Naive B cell (primary cell): ENCODE results near the gene CCDC82. TPM values are rescaled to one million over a fixed set of nuclear protein-coding genes. Genes with fewer than 3 reads are reported as not detected.

Experiments
- ATAC-seq, 2 donors: fragments of 150-1000 bp; cut with Tn5 transposase; 2 replicates each; pipeline ENCODE4 v1.10.0; 2021; ENCODE audit warnings: low read depth in 2 of 2, mild to moderate bottlenecking in 2 of 2, moderate library complexity in 2 of 2
- DNase-seq: peaks from one replicate; pipeline ENCODE4 v3.0.0; 2022
- H3K27ac Mint-ChIP-seq, 6 donors: one replicate each; pipeline ENCODE4 v1.8.0; 2020 to 2022; ENCODE audit warnings: mild to moderate bottlenecking in 6 of 6, mixed read lengths in 6 of 6, moderate library complexity in 5 of 6, inconsistent platforms in 2 of 6
- H3K27me3 Mint-ChIP-seq, 3 donors: one replicate each; pipeline ENCODE4 v1.8.0; 2021 to 2022; ENCODE audit warnings: mixed read lengths in 3 of 3, mild to moderate bottlenecking in 1 of 3
- H3K36me3 Mint-ChIP-seq, 2 donors: one replicate each; pipeline ENCODE4 v1.8.0; 2020 to 2022; ENCODE audit warnings: mixed read lengths in 2 of 2, inconsistent platforms in 1 of 2, mild to moderate bottlenecking in 1 of 2
- H3K4me1 Mint-ChIP-seq, 3 donors: one replicate each; pipeline ENCODE4 v1.8.0; 2020 to 2022; ENCODE audit warnings: mixed read lengths in 3 of 3, inconsistent platforms in 1 of 3, mild to moderate bottlenecking in 1 of 3, moderate library complexity in 1 of 3
- H3K4me3 Mint-ChIP-seq, 8 donors: one replicate each; pipeline ENCODE4 v1.8.0; 2020 to 2022; ENCODE audit warnings: mild to moderate bottlenecking in 8 of 8, mixed read lengths in 8 of 8, moderate library complexity in 8 of 8, inconsistent platforms in 2 of 8
- H3K9me3 Mint-ChIP-seq, 7 donors: one replicate each; pipeline ENCODE4 v1.8.0; 2020 to 2022; ENCODE audit warnings: mixed read lengths in 7 of 7, mild to moderate bottlenecking in 5 of 7, inconsistent platforms in 2 of 7, moderate library complexity in 1 of 7
- polyA plus RNA-seq, 6 donors: library from polyadenylated mRNA; unstranded; fragments of 300-500 nt; fragmentation: Illumina TruSeq; gene quantifications; one replicate each; pipeline ENCODE4 v1.2.3, GENCODE V29; 2021; ENCODE audit warnings: low read depth in 6 of 6

The CCDC82 gene
- polyA plus RNA-seq, 6 donors from 2014 or later = 17.0 to 35.1 (median 25.9) TPM

DNA sequence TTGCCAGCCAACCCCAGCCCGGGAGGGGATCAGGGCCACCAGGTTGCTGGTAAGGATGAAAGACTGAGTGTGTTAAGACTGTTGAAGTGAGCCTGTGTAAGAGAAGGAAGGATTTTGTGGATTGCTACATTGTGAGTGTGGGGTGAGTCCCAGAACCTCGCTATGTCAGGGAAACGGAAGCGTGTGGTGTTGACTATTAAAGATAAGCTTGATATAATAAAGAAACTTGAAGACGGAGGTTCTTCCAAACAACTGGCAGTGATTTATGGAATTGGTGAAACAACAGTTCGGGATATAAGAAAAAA lies 728 bp upstream of the CCDC82 start:
- Mint-ChIP-seq H3K4me1 (peaks cover 15 to 30% (median 25%) of the 10 kb centered on the region in 3 donors), H3K36me3 (peaks cover 0 to 2% of the 10 kb centered on the region in 2 donors), H3K27me3 (no peaks in the 10 kb centered on the region), H3K4me3 (peak overlapping the region; percentile 80 to 97 (median 95)), H3K27ac (peak overlapping the region; percentile 90 to 98 (median 95)), H3K9me3 (peaks cover 0 to 2% (median 0%) of the 10 kb centered on the region in 7 donors)
- ATAC-seq = no peak
- no peak for DNase-seq

DNA sequence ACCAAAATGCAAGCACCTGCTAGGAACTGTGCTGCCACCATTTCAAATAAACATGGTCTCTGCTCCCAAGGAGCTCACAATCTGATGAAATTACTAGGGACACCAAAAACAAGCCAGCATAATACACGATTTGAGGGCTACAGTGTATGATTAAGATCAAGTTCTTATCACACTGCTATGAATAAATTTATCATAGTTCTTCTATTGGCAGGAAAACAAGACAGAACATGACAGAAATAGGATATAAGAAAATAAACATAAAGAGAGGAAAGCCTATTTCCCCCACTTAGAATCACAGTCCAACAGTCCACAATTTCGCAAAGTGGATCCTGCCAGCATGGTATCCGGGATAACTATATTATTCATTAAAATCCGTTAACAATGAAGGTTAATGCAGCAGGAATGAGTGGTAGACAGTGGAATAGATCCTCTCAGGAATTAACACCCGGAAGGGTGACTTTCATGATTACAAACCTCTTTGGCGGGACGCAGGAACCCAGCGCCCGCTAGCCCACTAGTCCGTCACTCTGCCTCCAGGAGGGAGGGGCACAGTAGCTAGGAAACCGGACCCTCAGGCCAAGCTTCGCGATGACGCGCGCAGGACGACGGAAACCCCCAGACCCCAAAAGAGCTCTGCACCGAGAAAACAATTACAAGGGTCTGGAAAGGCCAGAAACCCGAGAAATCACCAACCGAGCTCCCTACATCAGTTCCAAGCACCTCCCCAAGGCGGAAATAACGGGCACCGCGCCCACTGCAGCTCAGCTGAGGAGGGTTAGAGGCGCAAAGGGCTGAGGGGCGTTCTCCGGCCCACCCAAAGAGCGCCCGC lies 607 bp downstream of the CCDC82 start:
- H3K27me3 Mint-ChIP-seq = no peaks in the 10 kb centered on the region
- H3K4me3 Mint-ChIP-seq = peak overlapping the region; percentile 80 to 97 (median 95)
- peak; percentile 62 to 64 for ATAC-seq
- H3K4me1 Mint-ChIP-seq = peaks cover 19 to 32% (median 25%) of the 10 kb centered on the region in 3 donors
- peaks cover 0 to 2% (median 0%) of the 10 kb centered on the region in 7 donors for H3K9me3 Mint-ChIP-seq
- H3K27ac Mint-ChIP-seq = peak overlapping the region; percentile 90 to 98 (median 95)
- no peak for DNase-seq
- peaks cover 4 to 10% of the 10 kb centered on the region in 2 donors for H3K36me3 Mint-ChIP-seq

DNA sequence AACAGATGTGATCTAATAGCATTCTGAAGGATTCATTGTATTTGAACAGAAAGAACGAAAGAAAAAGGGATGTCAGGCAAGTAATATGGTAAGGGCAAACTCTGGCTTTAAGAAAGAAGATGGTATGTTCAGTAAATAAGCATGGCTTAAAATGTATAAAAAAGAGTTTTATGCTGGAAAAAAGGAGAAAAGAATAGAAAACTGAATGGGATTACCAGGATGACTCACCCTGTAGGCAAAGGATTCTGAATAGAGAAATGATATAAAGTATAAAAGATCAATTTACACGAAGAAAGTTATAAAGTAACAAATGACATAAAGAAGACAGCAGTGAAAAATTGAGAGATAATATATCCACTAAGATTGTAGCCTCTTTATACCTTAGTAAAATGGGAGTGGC lies 4.5 kb downstream of the CCDC82 start:
- peaks cover 15 to 21% (median 19%) of the 10 kb centered on the region in 3 donors for H3K4me1 Mint-ChIP-seq
- no peaks in the 10 kb centered on the region for H3K27me3 Mint-ChIP-seq
- ATAC-seq (no peak), DNase-seq (no peak)
- no peaks in the 10 kb centered on the region for H3K9me3 Mint-ChIP-seq
- peaks cover 8 to 18% of the 10 kb centered on the region in 2 donors for H3K36me3 Mint-ChIP-seq
- H3K27ac Mint-ChIP-seq = peak overlapping the region in 1 of 6 donors; percentile 61
- peak overlapping the region in 1 of 8 donors; percentile 12 for H3K4me3 Mint-ChIP-seq

GRCh38 chr11:96384156-96384555 lies 5.6 kb downstream of the CCDC82 start:
- peaks cover 15 to 19% (median 17%) of the 10 kb centered on the region in 3 donors for H3K4me1 Mint-ChIP-seq
- DNase-seq (no peak), ATAC-seq (no peak)
- peaks cover 8 to 18% of the 10 kb centered on the region in 2 donors for H3K36me3 Mint-ChIP-seq
- peak overlapping the region in 2 of 6 donors; percentile 4 to 44 for H3K27ac Mint-ChIP-seq
- H3K4me3 Mint-ChIP-seq = no peak overlapping the region
- H3K27me3 Mint-ChIP-seq = no peaks in the 10 kb centered on the region
- no peaks in the 10 kb centered on the region for H3K9me3 Mint-ChIP-seq

DNA sequence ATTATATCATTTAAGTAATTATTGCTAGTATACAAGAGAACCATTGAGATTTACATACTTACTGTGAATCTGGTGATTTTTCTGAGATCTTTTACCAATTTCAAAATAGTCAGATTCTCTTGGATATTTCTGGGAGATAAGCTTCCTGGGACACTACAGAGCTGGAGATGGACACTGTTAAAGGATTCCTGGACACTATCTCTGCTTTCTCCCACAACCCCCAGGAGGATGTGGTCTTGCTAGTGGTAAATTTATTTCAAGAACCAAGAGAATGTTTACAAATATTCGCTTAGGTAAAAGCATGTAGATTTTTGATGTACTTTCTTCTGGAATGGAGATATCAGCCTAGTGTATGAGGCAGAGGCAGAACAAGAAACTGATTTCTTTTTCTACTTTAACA lies 12.9 kb downstream of the CCDC82 start:
- DNase-seq (no peak), ATAC-seq (no peak)
- Mint-ChIP-seq H3K4me3 (no peak overlapping the region), H3K36me3 (peaks cover 0 to 21% of the 10 kb centered on the region in 2 donors), H3K9me3 (no peaks in the 10 kb centered on the region), H3K27ac (no peak overlapping the region), H3K4me1 (peaks cover 0 to 6% (median 5%) of the 10 kb centered on the region in 3 donors), H3K27me3 (no peaks in the 10 kb centered on the region)

DNA sequence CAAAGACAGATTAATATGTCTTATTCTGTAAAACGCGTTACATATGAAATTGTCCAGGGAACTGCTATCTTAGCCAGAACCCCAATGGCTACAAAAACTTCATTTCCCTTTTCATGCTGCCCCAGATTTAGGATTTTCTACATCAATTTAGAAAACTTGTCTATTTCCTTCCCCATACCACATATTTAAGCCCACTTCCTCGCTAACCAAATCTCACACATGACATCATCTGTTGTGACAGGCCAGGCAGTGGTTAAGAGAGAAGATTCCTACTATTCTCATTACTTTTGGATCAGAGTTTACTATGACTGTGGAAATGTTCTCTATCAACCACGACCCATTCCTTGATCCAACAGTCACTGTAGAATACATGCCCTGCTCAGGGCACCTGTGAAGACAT lies 15.9 kb downstream of the CCDC82 start:
- no peak overlapping the region for H3K4me3 Mint-ChIP-seq
- peak overlapping the region in 2 of 6 donors; percentile 3 to 23 for H3K27ac Mint-ChIP-seq
- H3K9me3 Mint-ChIP-seq = peaks cover 0 to 2% (median 0%) of the 10 kb centered on the region in 7 donors
- no peaks in the 10 kb centered on the region for H3K27me3 Mint-ChIP-seq
- peaks cover 0 to 6% (median 5%) of the 10 kb centered on the region in 3 donors for H3K4me1 Mint-ChIP-seq
- peaks cover 5 to 25% of the 10 kb centered on the region in 2 donors for H3K36me3 Mint-ChIP-seq
- DNase-seq (no peak), ATAC-seq (no peak)

GRCh38 chr11:96367342-96367741 lies 22.4 kb downstream of the CCDC82 start:
- ATAC-seq (peak; percentile 55 to 75), DNase-seq (peak; percentile 23)
- H3K4me1 Mint-ChIP-seq = peaks cover 5 to 11% (median 6%) of the 10 kb centered on the region in 3 donors
- peak overlapping the region in 4 of 6 donors; percentile 3 to 30 (median 14) for H3K27ac Mint-ChIP-seq
- peaks cover 8 to 14% of the 10 kb centered on the region in 2 donors for H3K36me3 Mint-ChIP-seq
- H3K9me3 Mint-ChIP-seq = peaks cover 0 to 3% (median 0%) of the 10 kb centered on the region in 7 donors
- no peaks in the 10 kb centered on the region for H3K27me3 Mint-ChIP-seq
- H3K4me3 Mint-ChIP-seq = peak overlapping the region in 3 of 8 donors; percentile 19 to 63 (median 21)

DNA sequence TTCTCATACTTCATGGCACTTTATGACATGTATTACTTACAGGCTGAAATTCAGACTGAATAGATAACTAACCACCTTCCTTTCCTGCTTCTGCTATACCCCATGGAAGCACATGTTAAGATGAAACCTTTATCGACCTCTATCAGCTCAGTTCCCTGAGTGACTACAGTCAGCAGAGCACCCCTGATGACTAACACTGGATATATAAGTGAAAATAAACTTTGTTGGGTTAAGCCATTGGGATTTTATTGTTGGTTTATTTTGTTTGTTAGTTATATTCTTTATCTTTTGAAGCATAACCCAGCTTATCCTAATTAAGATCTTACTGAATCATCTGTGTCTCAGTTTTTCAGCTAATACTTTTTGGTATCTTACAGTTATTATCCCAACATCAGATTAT lies 23.7 kb downstream of the CCDC82 start:
- Mint-ChIP-seq H3K4me3 (no peak overlapping the region), H3K9me3 (peaks cover 0 to 3% (median 0%) of the 10 kb centered on the region in 7 donors), H3K4me1 (peaks cover 5 to 11% (median 6%) of the 10 kb centered on the region in 3 donors), H3K36me3 (peaks cover 8 to 12% of the 10 kb centered on the region in 2 donors), H3K27ac (no peak overlapping the region), H3K27me3 (no peaks in the 10 kb centered on the region)
- ATAC-seq = no peak
- no peak for DNase-seq

GRCh38 chr11:96365493-96365892 lies 24.2 kb downstream of the CCDC82 start:
- H3K27ac Mint-ChIP-seq = no peak overlapping the region

GRCh38 chr11:96361778-96362177 lies 27.9 kb downstream of the CCDC82 start:
- Mint-ChIP-seq H3K36me3 (peaks cover 12 to 26% of the 10 kb centered on the region in 2 donors), H3K9me3 (no peaks in the 10 kb centered on the region), H3K4me3 (no peak overlapping the region), H3K4me1 (no peaks in the 10 kb centered on the region), H3K27me3 (no peaks in the 10 kb centered on the region), H3K27ac (peak overlapping the region in 1 of 6 donors; percentile 36)
- ATAC-seq = no peak
- DNase-seq = no peak

More at GRCh38 chr11:96365493-96365892, 24.2 kb downstream of the CCDC82 start:
- Mint-ChIP-seq H3K9me3 (peaks cover 0 to 3% (median 0%) of the 10 kb centered on the region in 7 donors), H3K36me3 (peaks cover 8 to 12% of the 10 kb centered on the region in 2 donors), H3K4me3 (no peak overlapping the region), H3K27me3 (no peaks in the 10 kb centered on the region), H3K4me1 (peaks cover 5 to 11% (median 6%) of the 10 kb centered on the region in 3 donors)
- ATAC-seq (no peak), DNase-seq (no peak)

DNA sequence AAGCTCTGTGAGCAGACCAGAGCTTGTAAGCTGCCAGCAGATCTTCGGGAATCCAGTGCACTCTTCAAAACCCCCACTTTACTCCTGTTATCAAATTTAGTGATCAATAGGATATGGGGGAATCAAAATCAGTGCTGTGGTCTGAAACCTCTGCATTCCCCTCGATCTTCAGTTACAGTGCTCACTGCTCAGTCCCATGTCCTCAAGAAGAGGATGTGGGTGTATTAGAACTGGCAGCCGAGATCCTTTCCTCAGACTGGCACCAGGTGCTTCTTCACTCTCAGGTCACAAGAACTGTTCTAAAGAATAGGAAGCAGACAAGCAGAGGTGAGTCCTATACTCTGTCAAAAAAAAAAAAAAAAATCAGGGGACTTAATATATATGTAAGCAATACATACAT lies 31.4 kb downstream of the CCDC82 start:
- H3K27me3 Mint-ChIP-seq = no peaks in the 10 kb centered on the region

DNA sequence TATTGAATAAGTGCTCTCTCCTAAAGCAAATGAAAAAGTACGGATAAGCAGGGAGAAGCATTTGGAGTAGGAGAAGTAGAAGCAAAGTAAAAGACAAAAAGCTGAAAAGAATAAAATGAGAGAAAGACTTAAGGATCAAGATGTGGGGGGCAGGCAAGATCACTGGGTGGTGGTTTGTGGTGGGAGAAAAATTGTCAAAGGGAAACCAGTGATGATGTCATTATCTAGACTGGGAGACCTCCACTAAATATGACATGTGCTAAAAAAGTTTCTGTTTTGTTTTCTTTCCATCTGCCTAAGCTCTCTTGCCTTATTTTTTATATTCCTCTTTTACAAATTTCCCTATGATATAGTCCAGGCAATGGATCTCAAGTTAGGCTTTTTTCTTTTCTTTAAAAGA lies 31.9 kb downstream of the CCDC82 start:
- Mint-ChIP-seq H3K27me3 (no peaks in the 10 kb centered on the region), H3K27ac (no peak overlapping the region), H3K9me3 (no peaks in the 10 kb centered on the region), H3K36me3 (peaks cover 24 to 36% of the 10 kb centered on the region in 2 donors), H3K4me1 (peaks cover 0 to 5% (median 0%) of the 10 kb centered on the region in 3 donors), H3K4me3 (no peak overlapping the region)
- DNase-seq (no peak), ATAC-seq (no peak)

More for the DNA sequence above, 31.4 kb downstream of the CCDC82 start:
- ATAC-seq (no peak), DNase-seq (no peak)
- Mint-ChIP-seq H3K9me3 (no peaks in the 10 kb centered on the region), H3K4me1 (peaks cover 0 to 5% (median 0%) of the 10 kb centered on the region in 3 donors), H3K36me3 (peaks cover 24 to 36% of the 10 kb centered on the region in 2 donors), H3K4me3 (no peak overlapping the region), H3K27ac (no peak overlapping the region)

- H3K9me3 Mint-ChIP-seq = no peaks in the 10 kb centered on the region
- no peak overlapping the region for H3K4me3 Mint-ChIP-seq
- no peaks in the 10 kb centered on the region for H3K27me3 Mint-ChIP-seq
- peak overlapping the region in 1 of 6 donors; percentile 33 for H3K27ac Mint-ChIP-seq
- peaks cover 0 to 5% (median 0%) of the 10 kb centered on the region in 3 donors for H3K4me1 Mint-ChIP-seq
- peaks cover 27 to 34% of the 10 kb centered on the region in 2 donors for H3K36me3 Mint-ChIP-seq
- ATAC-seq = no peak
- DNase-seq = no peak
These were observed 32.9 kb downstream of the CCDC82 start for GRCh38 chr11:96356848-96357247.
